Activated naive CD4-positive, alpha-beta T cell treated with Interleukin-2 at 50 U/mL for 16 hours (primary cell): ENCODE results near the gene HIP1R.

Experiments used
- DNase-seq: peaks from one replicate; pipeline ENCODE4 v3.0.0-alpha.2; 2020

HIP1R gene

DNA sequence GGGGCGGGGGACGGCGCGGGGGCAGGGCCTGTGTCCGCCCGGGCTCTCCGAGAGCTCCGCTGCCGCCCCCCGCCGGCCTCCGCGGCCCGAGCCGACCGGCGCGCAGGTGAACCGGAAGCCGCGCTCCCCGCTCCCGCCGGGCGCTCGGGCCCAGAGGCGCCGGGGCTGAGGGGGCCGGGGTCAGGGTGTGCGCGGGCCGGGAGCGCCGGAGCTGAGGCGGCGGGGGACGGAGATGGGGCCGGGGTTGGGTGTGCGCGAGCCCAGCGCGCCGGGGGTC lies 431 bp downstream of the HIP1R start:
- DNase-seq = peak; percentile 21

DNA sequence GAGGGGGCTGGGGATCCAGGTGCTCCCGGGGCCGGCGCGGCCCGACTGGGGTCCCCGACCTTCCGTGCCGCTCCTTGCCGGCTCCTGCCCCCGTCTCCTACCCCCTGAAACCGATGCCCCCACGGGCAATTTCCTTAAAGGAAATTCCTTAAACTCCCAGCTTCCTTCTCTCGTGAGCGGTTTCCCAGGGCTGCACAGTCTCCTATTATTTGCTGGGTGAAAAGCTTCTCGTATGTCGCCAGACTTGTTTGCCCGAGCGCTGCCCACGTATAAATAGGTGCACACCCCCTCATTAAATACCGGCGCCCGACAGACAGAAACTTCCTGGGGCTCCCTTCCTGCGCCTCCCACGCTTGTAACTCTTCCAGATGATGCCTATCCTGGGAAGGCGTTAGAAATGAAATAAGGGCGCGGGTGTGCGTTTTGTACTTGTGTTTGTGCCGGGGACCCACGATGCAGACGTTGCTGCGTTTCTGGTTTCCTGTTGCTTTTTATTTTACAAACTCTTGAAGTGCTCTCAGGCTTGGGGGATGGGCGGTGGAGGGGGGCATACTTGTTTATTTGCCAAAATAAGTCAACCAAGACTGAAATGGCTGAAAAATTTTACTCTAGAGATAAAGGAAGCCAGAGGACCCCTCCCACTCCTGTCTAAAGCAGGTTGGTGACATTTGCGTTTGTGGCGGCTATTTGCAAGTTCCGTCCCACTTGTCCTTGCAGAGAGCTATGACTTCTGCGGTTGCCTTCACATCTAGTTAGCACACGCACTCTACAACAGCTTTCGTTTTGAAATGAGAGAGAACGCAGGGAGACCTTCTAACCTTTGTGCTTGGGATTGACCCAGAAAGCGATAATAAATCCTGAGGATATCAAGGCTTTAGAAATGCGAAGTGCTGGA lies 1.0 kb downstream of the HIP1R start:
- DNase-seq = peak; percentile 43

DNA sequence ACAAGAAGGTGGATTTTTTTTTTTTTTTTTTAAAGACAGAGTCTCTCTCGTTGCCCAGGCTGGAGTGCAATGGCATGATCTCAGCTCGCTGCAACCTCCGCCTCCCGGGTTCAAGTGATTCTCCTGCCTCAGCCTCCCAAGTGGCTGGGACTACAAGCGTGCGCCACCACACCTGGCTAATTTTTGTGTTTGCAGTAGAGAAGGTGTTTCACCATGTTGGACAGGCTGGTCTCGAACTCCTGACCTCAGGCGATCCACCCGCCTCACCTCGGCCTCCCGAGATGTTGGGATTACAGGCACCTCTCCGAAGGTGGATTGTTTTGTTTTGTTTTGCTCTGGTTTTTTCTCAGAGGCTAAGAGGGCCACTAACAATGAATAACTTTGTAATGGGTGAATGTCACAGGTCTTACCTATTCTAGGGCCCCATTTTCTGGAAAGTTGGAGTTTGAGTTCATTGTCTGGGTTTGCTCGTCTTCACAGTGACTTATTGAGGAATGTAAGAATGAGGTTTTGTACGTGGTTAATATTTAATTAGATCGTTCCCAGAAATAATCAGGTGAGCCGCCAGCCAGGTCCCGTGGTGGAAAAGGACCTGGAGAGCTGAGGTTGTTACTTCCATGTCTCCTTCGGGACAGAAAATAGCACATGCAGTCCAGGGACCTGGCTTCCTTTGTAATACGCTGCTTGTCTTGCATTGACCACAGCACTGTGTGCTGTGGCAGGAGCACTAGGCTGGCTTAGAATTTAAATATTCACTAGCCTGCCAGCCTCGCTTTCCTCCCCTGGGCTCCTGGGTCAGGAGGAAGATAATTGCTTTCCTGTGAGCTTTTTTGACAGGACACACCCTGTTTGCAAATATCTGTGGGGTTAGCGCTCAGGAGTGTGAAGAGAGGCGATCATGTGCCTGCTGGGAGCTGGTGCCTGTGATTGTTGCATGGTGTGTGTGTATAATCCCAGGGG lies 2.3 kb downstream of the HIP1R start:
- DNase-seq = no peak

DNA sequence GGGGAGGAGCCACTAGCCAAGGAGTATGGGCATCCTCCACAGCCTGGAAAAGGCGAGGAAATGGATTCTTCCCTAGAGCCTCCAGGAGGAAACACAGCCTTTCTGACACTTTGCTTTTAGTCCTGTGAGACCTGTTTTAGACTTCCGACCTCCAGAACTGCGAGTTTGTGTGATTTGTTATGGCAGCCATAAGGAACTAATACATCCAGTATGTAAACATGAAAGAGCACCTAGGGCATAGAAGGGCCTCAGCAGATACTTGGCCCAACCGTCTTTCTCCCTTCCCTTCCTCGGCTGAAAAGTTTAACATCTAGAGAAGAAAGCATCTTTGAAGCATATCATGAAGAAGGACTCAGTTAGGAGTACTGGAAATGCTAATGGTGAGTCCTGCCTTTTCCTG lies 3.6 kb downstream of the HIP1R start:
- DNase-seq = no peak

DNA sequence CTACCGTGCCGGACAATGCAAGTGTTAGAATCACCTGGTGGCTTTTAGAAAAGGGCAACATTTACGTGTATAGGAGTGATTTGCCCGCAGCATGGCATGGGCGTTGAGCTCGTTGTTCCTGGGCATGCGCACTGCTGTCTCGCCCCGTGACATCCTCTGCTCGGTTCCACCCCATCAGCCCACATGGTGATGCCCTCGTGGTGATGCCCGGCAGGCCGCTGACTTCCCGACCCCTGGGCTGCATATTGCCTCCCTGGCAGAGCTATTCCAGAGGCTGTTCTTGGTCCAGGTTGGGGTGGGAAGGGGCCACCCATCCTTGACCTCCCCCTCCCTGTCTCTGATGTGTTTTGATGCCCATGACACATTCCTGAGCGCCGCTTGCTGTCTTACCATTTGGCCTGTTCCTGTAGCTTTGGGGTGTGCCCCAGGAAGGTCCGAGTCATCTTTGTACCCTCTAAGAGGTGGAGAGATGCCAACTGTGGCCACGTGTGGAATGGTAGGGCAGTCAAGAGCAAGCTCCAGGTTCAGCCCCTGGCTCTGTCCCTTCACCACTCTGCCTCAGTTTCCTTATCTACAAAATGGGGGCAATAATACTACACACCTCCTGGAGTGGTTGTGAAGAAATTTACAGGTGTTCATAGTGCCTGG lies 4.8 kb downstream of the HIP1R start:
- DNase-seq = no peak

DNA sequence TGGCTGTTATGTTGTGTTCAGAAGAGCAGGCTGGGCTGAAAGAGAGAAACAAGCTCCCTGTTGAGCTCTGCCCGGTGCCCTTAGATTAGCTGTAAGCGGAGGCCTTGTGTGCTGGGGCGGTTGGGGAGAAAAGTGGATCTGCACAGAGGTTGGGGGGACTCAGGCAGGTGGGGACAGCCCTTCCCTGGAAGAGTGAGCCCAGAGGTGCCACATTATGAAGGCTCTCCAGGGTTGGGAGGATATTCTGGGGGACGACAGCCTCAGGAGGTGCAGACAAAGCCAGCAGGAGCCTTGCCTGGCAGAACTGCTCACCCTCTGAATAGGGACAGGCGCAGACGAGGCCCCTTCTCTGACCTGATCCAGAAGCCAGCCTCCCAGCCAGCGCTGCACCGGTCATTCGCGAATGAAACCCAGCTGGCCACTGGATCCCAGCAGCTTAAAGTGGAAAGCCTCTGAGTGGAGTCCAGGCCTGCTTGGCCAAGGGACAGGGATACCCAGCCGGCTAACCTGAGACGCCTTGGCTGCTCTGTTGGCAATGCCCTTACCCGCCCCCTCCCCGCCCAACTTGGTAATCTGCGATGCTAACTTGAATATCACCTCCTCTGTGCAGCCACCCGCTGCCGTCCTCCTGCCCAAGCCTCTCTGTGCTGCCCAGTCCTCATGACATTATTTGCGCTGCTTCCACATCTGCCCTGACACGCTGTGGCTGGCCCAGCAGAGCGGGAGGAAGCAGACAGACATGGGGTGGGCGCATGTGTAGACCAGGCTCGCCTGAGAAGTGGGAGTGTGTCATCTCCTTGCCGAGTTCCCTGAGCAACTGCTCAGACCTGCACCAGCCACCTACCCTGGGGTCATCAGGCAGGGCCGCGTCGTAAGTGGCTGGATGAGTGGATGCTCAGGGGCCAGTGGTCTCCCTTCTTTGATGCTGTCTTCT lies 5.6 kb downstream of the HIP1R start:
- no peak for DNase-seq

DNA sequence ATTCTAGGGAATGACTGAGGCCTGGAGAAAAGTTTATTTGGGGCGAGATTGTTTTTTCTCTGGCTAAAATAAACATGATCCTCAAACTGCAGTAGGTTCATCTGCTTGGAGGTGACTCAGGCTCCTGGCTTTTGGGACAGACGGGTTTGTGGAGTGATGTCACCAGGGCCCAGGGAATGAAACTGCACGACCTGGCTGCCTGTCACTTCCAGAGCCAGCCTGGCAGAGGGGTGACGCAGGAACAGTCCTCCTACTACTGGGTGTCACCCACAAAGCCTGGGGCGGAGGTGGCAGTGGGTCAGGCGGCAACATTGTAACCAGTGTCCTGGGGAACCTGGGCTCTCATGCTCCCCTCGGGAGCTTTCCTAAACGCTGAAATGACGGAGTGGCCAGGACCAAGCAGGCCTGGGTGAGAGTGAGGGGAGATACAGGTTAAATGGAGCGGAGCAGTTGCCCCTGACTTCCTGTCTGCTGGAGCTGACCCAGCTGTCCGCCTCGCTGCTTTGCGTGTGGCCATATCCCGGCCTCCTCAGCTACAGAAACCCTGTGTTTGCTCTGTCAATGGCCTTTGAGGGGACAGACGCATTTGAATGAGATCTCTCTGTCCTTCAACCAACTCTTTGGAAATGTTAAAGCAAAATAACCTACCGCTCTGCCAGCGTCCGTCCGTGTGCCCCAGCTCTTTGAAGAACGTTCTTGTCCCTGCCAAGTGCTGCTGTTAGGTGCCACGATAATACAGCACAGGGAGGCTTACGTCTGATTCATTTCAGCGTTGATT lies 6.5 kb downstream of the HIP1R start:
- DNase-seq = no peak

DNA sequence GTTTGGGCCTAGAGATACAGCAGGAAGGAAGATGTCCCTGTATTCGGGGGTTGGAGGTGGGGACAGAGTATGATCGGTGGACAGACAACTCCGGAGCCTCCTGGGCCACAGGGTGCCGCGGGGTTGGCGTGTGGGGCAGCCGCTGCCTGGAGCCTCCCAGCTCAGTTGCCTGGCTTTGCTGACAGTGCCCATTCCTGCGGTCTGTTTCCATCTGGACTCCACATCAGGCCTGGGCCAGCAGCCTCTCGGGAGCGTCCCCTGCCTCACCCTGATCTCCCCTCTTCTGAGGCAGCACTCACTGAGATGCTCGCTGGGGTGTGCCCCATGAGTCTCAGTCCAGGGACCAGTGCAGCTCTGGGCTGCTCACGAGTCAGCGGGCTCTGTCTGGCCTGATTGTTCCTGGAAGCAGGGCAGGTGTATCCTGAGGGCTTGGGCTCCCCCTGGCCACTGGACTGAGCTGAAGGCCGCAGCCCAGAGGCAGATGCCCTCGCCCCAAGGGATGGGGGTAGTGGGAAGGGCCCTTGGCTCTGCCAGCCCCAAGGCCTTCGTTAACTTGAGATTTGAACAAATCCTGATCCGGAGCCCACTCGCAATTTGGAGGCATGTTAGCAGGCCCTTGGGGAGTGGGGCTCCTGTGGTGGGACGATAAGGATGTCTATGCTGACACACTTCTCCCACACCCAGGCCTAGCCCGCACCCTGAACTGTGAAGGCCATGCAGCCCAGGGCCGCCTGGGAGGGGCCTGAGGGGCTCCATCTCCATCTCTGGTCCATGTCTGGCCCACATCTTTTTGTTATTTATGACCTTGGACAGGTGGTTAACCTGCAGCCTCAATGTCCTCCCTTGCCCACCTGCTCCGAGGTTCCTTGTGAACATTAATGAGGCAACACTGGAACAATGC lies 7.5 kb downstream of the HIP1R start:
- no peak for DNase-seq

DNA sequence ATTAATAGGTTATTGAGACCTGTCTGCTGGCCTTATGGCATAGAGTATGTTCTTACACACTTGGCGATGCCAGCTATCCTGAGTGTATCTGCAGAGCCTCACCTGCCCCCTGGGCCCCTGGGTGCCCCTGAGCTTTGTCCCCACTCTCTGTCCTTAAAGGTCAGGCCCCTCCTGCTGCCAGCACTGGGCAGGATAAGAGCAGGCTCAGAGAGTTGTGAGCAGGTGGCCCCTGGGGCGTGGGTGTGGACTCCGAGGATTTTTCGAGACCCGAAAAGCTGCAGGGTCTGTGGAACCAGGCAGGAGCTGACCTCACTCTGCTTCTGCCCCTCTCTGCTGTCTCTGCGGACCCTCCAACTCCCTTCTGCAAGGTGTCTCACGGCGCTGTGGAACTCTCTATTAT lies 8.2 kb downstream of the HIP1R start:
- DNase-seq = no peak

DNA sequence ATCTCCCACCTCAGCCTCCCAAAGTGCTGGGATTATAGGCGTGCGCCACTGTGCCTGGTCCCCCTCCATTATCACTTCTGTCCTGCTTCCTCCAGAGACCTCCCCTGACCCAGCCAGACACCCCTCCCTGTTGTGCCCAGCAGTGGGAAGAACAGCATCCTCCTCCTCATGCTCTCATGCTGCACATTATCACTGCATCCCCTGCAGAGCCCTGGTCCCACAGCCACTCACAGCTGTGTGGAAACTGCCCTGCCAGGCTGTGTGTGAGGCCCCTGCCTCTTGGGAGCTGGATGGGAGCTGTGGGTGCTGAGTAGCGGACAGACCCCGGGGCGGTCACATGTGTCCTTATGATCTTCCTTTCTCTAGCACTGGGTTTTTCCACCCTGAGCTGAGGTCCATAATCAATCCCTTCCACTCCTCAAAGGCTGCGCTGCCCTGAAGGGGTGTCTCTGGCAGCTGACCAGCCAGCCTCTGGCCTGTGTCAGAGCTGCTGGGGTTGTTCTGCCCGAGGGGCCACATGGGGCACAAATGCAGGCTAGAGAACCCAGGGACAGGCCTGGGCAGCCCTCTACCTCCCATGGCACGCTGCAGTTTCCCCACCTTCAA lies 9.2 kb downstream of the HIP1R start:
- DNase-seq = no peak

DNA sequence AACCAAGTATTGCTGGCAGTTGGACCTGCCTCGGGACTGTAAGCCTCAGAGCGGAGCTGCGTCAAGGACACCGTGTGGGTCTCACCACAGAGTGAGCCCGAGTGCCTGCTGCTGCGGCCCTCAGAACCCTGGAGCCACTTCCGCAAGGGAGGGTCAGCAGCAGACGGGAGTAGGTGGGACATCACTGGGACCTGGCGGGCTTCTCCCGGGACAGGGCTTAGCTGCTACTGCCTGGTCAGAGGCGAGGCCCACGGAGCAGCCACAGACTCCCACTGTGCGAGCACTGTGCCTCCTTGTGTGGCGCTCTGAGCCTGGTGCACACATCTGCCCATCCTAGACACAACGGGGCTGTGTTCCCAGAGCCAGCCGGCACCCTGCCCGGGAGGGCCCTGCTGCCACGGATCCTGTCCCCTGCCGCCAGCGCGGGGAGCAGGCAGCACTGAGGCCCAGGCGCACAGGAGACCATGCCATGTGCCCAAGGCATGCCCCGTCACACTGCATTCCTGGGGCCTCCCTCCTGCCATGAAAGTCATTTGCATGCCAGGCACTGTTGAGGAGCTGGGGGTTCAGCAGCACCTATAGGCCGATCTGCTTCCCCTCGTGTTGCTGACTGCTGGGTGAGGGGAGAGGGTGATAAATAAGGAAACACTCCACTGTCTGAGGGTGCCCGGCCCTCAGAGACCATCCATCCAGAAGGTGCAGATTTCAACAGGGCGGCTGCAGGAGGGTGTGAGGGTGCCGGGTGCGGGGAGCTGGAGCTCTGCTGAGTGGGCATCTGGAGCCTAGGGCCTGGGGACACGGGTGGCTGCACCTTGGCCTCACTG lies 10.0 kb downstream of the HIP1R start:
- DNase-seq = no peak

DNA sequence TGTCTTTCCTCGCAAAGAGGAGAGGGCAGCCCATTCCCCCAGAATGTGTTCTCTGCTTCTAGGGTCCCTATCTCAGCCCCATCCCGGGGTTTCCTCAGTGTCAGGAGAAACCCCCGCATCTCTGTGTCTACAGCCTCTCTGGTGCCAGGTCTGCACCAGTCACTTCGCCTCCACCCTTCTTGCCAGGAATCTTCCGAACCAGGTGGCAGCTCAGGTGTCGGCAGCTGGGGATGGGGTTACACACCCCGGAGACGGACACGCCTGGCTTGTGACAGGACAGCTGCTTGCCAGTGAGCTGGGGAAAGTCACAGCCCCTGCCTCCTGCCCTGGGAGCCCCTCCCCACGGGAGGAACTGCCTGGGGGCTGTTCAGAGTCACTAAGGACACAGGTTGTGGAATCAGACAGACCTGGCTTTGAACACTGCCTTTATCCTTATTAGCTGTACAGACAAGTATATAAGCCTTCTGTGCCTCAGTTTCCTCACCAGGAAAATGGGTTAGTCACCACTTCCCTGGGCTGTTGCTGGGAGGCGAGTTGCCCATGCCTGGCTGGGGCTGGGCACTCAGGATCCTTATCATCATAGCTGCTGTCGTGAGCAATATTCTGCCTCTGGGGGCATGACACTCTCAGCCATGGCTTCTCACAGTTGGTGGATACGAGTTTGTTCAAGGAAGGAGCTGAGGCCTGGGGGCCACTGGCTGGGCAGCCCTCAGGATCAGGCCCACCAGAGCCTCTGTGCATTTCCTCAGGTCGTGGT lies 10.8 kb downstream of the HIP1R start:
- no peak for DNase-seq

DNA sequence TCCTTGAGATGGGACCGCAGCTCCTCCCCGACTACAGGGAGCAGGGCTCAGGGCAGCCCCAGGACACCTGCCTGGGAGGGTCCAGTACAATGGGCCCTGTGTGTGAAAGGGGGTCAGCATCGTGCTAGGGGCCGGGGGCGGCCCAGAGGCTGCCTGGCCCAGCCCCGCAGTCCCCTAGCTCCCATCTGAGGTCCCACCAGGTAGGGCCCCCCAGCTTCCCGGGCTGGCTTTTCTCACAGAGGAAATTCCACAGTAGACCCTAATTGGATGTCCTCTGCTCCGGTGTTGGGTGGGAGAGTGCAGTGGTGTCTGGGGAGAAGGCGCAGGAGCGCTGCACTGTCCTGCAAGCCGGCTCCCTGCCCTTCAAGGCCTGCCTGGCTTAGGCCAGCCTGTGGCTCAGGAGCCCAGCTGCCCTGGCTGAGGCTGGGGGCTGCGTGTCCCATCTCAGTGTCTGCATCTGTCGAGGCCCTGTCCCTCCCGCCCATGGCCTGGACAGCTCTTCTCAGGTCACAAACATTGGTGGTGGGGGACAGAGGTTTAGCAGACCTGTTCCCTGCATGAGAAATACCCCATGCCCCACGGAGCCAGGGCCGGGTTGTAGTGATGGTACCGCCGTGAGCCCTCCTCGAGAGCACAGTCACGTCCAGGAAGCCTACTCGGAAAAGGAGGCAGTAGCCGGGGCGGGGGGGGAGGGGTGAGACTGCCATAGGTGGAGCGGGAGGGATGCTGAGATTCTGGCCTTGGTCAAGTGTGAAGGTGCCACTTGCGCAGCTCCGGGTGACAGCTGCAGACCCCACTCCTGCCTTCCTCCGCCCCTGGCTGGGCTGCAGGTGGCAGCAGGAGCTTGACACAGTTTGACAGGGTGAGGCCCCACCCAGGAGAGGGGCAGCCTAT lies 11.6 kb downstream of the HIP1R start:
- no peak for DNase-seq

DNA sequence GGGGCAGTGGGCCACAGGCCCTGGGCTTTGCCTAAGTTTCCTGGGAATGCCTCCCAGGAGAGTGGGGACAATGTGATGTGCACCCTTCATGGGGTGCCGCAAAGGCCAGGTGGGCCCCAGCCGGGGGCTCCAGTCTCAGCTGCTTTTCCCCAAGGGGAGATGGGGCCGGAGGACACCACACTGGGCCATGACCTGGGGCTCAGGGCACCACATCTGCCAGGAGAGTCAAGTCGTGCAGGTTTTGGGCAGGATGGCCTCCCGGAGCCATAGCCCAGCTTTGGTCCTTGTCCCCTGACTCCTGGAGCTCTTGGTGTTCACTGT lies 12.2 kb downstream of the HIP1R start:
- DNase-seq = no peak

DNA sequence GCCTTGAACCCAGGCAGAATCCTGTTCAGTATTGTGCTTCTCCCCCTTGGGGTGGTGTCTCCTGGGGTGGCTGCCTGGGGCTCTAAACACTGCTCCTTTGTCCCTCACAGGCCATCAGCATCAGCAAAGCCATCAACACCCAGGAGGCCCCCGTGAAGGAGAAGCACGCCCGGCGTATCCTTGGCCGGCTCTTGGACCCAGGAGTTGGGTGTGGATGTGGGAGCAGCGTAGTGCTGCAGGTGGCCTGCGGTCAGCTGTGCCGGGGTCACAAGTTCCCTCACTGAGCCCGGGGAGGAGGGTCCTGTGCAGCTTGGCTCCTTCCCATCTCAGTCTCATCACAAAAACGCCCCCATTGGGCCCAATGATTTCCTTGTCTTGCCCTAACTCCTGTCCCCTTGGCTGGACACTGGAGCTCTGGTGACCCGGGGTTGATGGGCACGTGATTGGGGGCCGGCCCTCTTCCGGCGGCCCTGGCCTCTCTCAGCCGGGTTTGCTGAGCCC lies 12.7 kb downstream of the HIP1R start:
- no peak for DNase-seq

DNA sequence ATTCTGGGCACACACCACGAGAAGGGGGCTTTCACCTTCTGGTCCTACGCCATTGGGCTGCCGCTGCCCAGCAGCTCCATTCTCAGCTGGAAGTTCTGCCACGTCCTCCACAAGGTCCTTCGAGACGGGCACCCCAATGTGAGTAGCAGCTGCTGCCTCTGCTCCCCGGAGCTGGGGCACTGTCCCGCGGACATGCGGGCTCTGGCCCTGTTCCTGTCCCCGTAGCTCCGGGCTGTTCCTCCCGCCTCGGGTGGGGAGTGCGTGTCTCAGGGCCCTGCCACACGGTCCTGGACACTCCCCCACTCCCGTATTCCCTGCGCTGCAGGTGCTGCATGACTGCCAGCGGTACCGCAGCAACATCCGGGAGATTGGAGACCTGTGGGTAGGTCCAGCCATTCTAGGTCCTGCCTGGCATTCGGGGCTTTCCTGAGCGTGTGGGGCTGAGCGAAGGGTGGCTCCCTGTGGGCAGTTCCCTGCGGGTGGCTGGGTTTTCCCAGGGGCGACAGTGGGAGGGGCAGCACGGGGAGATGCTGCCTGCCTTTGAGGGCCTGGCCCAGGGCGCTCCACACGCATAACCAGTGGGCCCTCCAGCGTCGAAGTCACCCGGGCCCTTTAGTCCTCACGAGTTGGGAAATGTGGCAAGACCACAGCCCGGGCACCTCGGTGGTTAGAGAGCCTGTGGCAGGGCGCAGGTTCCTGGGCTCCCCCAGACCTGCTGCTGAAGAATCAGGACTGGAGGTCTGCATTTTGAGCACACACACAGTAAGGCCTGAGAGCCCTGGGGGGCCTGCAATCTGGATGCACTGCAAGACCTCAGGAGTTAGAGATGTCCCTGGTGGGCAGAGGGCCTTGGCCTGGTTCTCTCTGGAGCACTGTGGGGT lies 13.5 kb downstream of the HIP1R start:
- DNase-seq = no peak
